ENCODE data around the gene KANSL1. TPM values are rescaled to one million over a fixed set of nuclear protein-coding genes. Genes with fewer than 3 reads are reported as not detected.
A peak's percentile ranks its signal among the peaks of the same experiment; 100 is the strongest.

The KANSL1 gene
- total RNA-seq, 1 donor from 2014 or later, result 106 TPM

DNA sequence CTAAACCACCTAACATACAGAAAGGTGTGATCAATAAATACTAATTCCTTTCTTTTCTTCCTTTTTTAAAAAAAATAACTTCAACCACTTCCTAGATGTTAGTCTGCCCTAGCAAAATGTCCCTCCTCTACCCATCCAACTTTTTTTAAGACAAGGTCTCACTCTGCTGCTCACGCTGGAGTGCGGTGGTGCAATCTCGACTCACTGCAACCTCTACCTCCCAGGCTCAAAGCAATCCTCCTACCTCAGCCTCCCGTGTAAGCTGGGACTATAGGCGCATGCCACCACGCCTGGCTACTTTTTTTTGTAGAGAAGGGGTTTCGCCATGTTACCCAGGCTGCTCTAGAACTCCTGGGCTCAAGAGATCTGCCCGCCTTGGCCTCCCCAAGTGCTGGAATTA is 33.1 kb downstream of the KANSL1 start:
- H3K27me3 ChIP-seq (ENCODE audit: control insufficient read depth, insufficient read depth, low read length), result no peaks in the 10 kb centered on the region
- H3K4me3 ChIP-seq (ENCODE audit: low read depth, low read length), result no peak overlapping the region
- TF ChIP-seq, protein P1, sequence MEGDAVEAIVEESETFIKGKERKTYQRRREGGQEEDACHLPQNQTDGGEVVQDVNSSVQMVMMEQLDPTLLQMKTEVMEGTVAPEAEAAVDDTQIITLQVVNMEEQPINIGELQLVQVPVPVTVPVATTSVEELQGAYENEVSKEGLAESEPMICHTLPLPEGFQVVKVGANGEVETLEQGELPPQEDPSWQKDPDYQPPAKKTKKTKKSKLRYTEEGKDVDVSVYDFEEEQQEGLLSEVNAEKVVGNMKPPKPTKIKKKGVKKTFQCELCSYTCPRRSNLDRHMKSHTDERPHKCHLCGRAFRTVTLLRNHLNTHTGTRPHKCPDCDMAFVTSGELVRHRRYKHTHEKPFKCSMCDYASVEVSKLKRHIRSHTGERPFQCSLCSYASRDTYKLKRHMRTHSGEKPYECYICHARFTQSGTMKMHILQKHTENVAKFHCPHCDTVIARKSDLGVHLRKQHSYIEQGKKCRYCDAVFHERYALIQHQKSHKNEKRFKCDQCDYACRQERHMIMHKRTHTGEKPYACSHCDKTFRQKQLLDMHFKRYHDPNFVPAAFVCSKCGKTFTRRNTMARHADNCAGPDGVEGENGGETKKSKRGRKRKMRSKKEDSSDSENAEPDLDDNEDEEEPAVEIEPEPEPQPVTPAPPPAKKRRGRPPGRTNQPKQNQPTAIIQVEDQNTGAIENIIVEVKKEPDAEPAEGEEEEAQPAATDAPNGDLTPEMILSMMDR (IDR thresholded peaks at IDR 0.05; ENCODE audit: insufficient read depth, low read length, severe bottlenecking), result no peak
- FAIRE-seq, result no peak
- H3K36me3 ChIP-seq (ENCODE audit: control insufficient read depth, insufficient read depth, low read length), result no peaks in the 10 kb centered on the region
- no peak for DNase-seq (ENCODE audit: low read depth)

- Histone ChIP-seq H3K36me3 (ENCODE audit: control insufficient read depth, insufficient read depth, low read length) (no peaks in the 10 kb centered on the region), H3K4me3 (ENCODE audit: low read depth, low read length) (no peak overlapping the region), H3K27me3 (ENCODE audit: control insufficient read depth, insufficient read depth, low read length) (no peaks in the 10 kb centered on the region)
- FAIRE-seq (no peak), DNase-seq (ENCODE audit: low read depth) (peak; percentile 31)
- TF ChIP-seq, protein P1 (IDR thresholded peaks at IDR 0.05; ENCODE audit: insufficient read depth, low read length, severe bottlenecking), result no peak
Measured at GRCh38 chr17:46159686-46160085, 33.5 kb downstream of the KANSL1 start.

DNA sequence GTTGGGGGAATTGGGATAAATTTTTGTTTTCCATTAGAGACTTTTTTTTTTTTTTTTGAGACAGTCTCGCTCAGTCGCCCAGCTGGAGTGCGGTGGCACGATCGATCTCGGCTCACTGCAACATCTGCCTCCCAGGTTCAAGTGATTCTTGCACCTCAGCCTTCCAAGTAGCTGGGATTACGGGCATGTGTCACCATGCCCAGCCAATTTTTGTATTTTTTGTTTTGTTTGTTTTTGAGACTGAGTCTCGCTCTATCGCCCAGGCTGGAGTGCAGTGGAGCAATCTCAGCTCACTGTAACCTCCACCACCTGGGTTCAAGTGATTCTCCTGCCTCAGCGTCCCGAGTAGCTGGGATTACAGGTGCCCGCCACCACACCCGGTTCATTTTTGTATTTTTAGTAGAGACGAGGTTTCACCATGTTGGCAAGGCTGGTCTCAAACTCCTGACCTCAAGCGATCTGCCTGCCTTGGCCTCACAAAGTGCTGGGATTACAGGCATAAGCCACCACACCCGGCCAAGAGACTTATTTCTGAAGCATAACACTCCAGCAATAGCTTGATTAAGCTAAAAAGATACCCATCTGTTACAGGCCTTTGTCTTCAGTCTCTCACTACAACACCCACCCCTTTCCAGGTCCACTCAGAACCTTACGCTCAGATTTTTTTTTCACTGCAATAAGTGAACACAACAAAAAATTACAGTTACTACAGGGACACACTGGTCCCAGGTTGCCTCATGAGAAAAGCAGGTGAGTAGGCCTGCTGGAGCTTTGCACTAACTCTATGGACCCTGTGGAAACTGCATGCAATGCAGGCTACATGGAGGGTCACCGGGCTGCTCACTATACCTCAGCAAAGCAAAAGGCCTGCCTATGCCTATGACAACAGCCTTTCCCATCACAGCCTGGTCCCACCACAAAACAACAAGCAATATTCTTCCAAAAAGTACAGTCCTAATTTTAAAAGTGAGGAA is 34.6 kb downstream of the KANSL1 start:
- no peaks in the 10 kb centered on the region for H3K27me3 ChIP-seq (ENCODE audit: control insufficient read depth, insufficient read depth, low read length)
- H3K4me3 ChIP-seq (ENCODE audit: low read depth, low read length), result no peak overlapping the region
- FAIRE-seq (no peak), DNase-seq (ENCODE audit: low read depth) (peak; percentile 34)
- TF ChIP-seq, protein P1 (IDR thresholded peaks at IDR 0.05; ENCODE audit: insufficient read depth, low read length, severe bottlenecking), result no peak
- no peaks in the 10 kb centered on the region for H3K36me3 ChIP-seq (ENCODE audit: control insufficient read depth, insufficient read depth, low read length)

GRCh38 chr17:46157443-46158062 is 35.7 kb downstream of the KANSL1 start:
- TF ChIP-seq, protein P1 (IDR thresholded peaks at IDR 0.05; ENCODE audit: insufficient read depth, low read length, severe bottlenecking), result no peak
- Histone ChIP-seq H3K27me3 (ENCODE audit: control insufficient read depth, insufficient read depth, low read length) (no peaks in the 10 kb centered on the region), H3K36me3 (ENCODE audit: control insufficient read depth, insufficient read depth, low read length) (no peaks in the 10 kb centered on the region), H3K4me3 (ENCODE audit: low read depth, low read length) (no peak overlapping the region)
- no peak for DNase-seq (ENCODE audit: low read depth)
- FAIRE-seq, result no peak

- peak; percentile 30 for DNase-seq (ENCODE audit: low read depth)
- no peaks in the 10 kb centered on the region for H3K36me3 ChIP-seq (ENCODE audit: control insufficient read depth, insufficient read depth, low read length)
- no peak for FAIRE-seq
- TF ChIP-seq, protein P1 (IDR thresholded peaks at IDR 0.05; ENCODE audit: insufficient read depth, low read length, severe bottlenecking), result no peak
- no peak overlapping the region for H3K4me3 ChIP-seq (ENCODE audit: low read depth, low read length)
- H3K27me3 ChIP-seq (ENCODE audit: control insufficient read depth, insufficient read depth, low read length), result no peaks in the 10 kb centered on the region
Measured at GRCh38 chr17:46154151-46154816, 38.9 kb downstream of the KANSL1 start.
